Neural cell (in vitro differentiated cells): ENCODE measurements around the gene CCNY.

ENCODE experiments used
- CTCF ChIP-seq: fragments of 450-650 bp; IDR thresholded peaks from 2 replicates; pipeline ENCODE4 v1.5.1; 2014; ENCODE audit warnings: antibody characterized with exemption, mild to moderate bottlenecking, moderate library complexity; ENCODE audit not compliant: poor library complexity, severe bottlenecking
- EP300 ChIP-seq: fragments of 450-650 bp; conservative IDR thresholded peaks from 2 replicates; pipeline ENCODE4 v1.6.1; 2014; ENCODE audit warnings: antibody characterized with exemption, mild to moderate bottlenecking, moderate library complexity; ENCODE audit not compliant: poor library complexity, severe bottlenecking
- POLR2AphosphoS5 ChIP-seq: IDR thresholded peaks from 2 replicates; pipeline ENCODE4 v1.6.1; 2012
- REST ChIP-seq: IDR thresholded peaks from 2 replicates; pipeline ENCODE4 v1.6.1; 2012; ENCODE audit warnings: borderline replicate concordance
- TAF1 ChIP-seq: IDR thresholded peaks from 2 replicates; pipeline ENCODE4 v1.6.1; 2012; ENCODE audit warnings: low read depth

- TF ChIP-seq REST, result no peak
- no peak for TF ChIP-seq POLR2AphosphoS5
- TF ChIP-seq CTCF, result no peak
- no peak for TF ChIP-seq EP300
- no peak for TF ChIP-seq TAF1
These were observed 52.4 kb downstream of the CCNY start for GRCh38 chr10:35388682-35389081.
